HUES48 (cell line): ENCODE results near the gene CACNA1D.

ENCODE experiments used
- H3K27ac ChIP-seq: one replicate; pipeline ENCODE4 v1.7.0; 2013; ENCODE audit warnings: low read depth, low read length, inconsistent platforms
- H3K27me3 ChIP-seq: 2 replicates; pipeline ENCODE4 v1.6.1; 2013; ENCODE audit warnings: mild to moderate bottlenecking, low read length; ENCODE audit not compliant: control insufficient read depth, insufficient read depth
- H3K36me3 ChIP-seq: 2 replicates; pipeline ENCODE4 v1.6.1; 2013; ENCODE audit warnings: low read length; ENCODE audit not compliant: control insufficient read depth, insufficient read depth
- H3K4me1 ChIP-seq: 2 replicates; pipeline ENCODE4 v1.6.1; 2013; ENCODE audit warnings: mild to moderate bottlenecking, low read length; ENCODE audit not compliant: control insufficient read depth, insufficient read depth
- H3K4me3 ChIP-seq: 2 replicates; pipeline ENCODE4 v1.5.1; 2013; ENCODE audit warnings: mild to moderate bottlenecking, low read depth, low read length
- H3K9ac ChIP-seq: 2 replicates; pipeline ENCODE4 v1.6.1; 2013; ENCODE audit warnings: mild to moderate bottlenecking, low read depth, low read length, moderate library complexity
- H3K9me3 ChIP-seq: 2 replicates; pipeline ENCODE4 v1.6.1; 2013; ENCODE audit warnings: low read length; ENCODE audit not compliant: control insufficient read depth, insufficient read depth

The CACNA1D gene

GRCh38 chr3:53856964-53857363 is 362.6 kb downstream of the CACNA1D start:
- peaks cover 38% of the 10 kb centered on the region for H3K36me3 ChIP-seq
- H3K9ac ChIP-seq, result no peak overlapping the region
- no peaks in the 10 kb centered on the region for H3K4me1 ChIP-seq
- H3K9me3 ChIP-seq, result no peaks in the 10 kb centered on the region
- H3K27me3 ChIP-seq, result no peaks in the 10 kb centered on the region
- no peak overlapping the region for H3K4me3 ChIP-seq
- no peak overlapping the region for H3K27ac ChIP-seq

DNA sequence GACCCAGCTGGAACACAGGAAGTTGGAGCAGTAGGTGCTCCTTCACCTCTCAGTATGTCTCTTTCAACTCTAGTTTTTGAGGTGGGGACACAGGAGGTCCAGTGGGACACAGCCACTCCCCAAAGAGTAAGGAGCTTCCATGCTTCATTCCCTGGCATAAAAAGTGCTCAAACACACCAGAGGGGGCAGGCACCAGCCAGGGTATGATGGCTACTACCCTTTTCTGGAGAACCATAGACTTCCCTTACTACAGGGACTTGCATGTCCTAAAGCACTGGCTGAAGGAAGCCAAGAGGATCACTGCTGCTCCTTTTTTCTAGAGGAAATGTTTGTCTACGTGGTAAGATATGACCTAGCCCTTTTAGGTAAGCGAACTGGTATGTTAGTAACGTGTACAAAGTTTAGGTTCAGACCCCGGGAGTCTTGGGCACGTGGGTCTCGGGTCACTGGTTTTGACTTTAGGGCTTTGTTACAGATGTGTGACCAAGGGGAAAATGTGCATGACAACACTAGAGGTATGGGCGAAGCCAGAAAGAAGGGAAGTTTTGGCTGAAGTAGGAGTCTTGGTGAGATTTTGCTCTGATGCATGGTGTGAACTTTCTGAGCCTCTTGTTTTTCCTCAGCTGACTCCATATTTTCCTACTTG is 363.8 kb downstream of the CACNA1D start:
- Histone ChIP-seq H3K4me3 (no peak overlapping the region), H3K27me3 (no peaks in the 10 kb centered on the region), H3K4me1 (no peaks in the 10 kb centered on the region), H3K27ac (no peak overlapping the region), H3K36me3 (peaks cover 51% of the 10 kb centered on the region), H3K9ac (no peak overlapping the region), H3K9me3 (no peaks in the 10 kb centered on the region)

DNA sequence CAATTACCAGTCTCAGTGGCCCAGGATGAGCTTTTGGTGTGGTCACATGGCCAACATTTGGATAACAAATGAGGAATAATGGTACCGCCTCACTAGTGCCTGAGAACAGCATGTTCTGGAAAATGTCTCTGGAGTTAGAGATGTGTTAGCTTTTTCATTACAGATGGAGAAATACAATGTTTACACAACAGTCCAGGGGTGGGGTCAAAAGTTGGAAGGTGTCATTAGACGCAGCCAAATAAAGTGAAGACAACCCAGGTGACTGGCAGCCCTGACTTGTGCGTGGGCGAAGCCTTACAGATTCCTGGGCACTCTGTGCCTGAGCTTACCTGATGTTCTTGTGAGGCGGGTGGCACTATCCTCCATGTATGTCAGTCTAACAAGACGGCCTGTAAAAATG is 364.8 kb downstream of the CACNA1D start:
- Histone ChIP-seq H3K36me3 (peaks cover 55% of the 10 kb centered on the region), H3K27me3 (no peaks in the 10 kb centered on the region), H3K4me3 (no peak overlapping the region), H3K4me1 (no peaks in the 10 kb centered on the region), H3K9ac (no peak overlapping the region), H3K9me3 (no peaks in the 10 kb centered on the region), H3K27ac (no peak overlapping the region)

GRCh38 chr3:53860196-53860595 is 365.8 kb downstream of the CACNA1D start:
- H3K36me3 ChIP-seq, result peaks cover 64% of the 10 kb centered on the region
- no peak overlapping the region for H3K27ac ChIP-seq

DNA sequence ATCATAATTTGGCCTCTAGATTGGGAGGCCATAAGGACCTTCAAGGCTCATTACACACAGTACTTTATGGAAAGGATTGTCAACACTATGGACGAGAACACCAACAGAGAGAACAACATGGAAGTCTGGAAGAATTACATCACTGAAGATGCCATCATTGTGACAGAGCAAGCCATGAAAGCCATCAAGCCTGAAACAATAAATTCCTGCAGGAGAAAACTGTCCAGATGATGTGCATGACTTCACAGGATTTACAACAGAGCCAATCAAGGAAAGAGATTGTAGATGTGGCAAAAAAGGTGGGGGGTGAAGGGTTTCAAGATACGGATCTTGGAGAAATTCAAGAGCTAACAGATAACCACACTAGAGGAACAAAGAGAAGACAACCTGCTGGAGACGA is 367.8 kb downstream of the CACNA1D start:
- Histone ChIP-seq H3K4me1 (no peaks in the 10 kb centered on the region), H3K27me3 (no peaks in the 10 kb centered on the region), H3K9ac (no peak overlapping the region), H3K9me3 (no peaks in the 10 kb centered on the region), H3K27ac (no peak overlapping the region), H3K36me3 (peaks cover 82% of the 10 kb centered on the region), H3K4me3 (no peak overlapping the region)

More at GRCh38 chr3:53860196-53860595, 365.8 kb downstream of the CACNA1D start:
- no peaks in the 10 kb centered on the region for H3K27me3 ChIP-seq
- H3K4me1 ChIP-seq, result no peaks in the 10 kb centered on the region
- H3K9me3 ChIP-seq, result no peaks in the 10 kb centered on the region
- no peak overlapping the region for H3K4me3 ChIP-seq
- H3K9ac ChIP-seq, result no peak overlapping the region

DNA sequence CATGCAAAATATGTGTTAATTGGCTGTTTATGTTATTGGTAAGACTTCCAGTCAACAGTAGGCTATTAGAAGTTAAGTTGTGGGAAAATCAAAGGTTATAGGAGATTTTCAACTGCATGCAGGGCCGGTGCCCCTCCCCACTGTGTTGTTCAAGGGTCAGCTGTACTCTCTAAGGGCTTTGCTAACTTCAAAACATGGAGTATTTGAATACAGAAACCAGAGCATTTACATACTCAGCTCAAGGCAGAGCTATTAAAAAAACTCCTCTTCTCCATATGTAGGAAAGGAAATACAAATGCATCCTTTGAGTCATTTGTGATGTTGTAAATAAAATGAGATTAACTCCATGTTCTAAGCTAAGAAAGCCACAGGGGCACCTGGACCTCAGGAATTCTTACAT is 368.7 kb downstream of the CACNA1D start:
- peaks cover 85% of the 10 kb centered on the region for H3K36me3 ChIP-seq

More for the DNA sequence above, 368.7 kb downstream of the CACNA1D start:
- Histone ChIP-seq H3K9ac (no peak overlapping the region), H3K9me3 (no peaks in the 10 kb centered on the region), H3K4me3 (no peak overlapping the region), H3K27ac (no peak overlapping the region), H3K4me1 (no peaks in the 10 kb centered on the region), H3K27me3 (no peaks in the 10 kb centered on the region)
